Vagina (tissue), 2 donors: ENCODE measurements around the gene ITGB3. TPM values are rescaled to one million over a fixed set of nuclear protein-coding genes. Genes with fewer than 3 reads are reported as not detected.

Source experiments
- DNase-seq, 2 donors: peaks; one replicate each; pipeline ENCODE4 v3.0.0-alpha.2; 2017; ENCODE audit errors: extremely low spot score in 2 of 2
- H3K27ac ChIP-seq: fragments of 200-600 bp; sonication (generic); one replicate; pipeline ENCODE4 v1.5.1; 2019
- H3K27me3 ChIP-seq: fragments of 200-600 bp; sonication (generic); one replicate; pipeline ENCODE4 v1.5.1; 2019
- H3K36me3 ChIP-seq, 2 donors: fragments of 200-600 bp; sonication (generic); one replicate each; pipeline ENCODE4 v1.5.1; 2017 to 2019
- H3K4me1 ChIP-seq: fragments of 200-600 bp; sonication (generic); one replicate; pipeline ENCODE4 v1.5.1; 2019
- H3K4me3 ChIP-seq, 2 donors: fragments of 200-600 bp; sonication (generic); 1 replicate in 1 of 2; 2 replicates in 1 of 2; pipeline ENCODE4 v1.5.1; 2016 to 2019
- H3K9me3 ChIP-seq: fragments of 200-600 bp; sonication (generic); one replicate; pipeline ENCODE4 v1.5.1; 2019
- CTCF ChIP-seq, 3 experiments: fragments of 450-650 bp in 2 of 3; fragments of 200-600 bp in 1 of 3; sonication (generic) in 1 of 3; IDR thresholded peaks; one replicate each; pipeline ENCODE4 v1.5.1; 2017 to 2019; ENCODE audit warnings: antibody characterized with exemption in 3 of 3, mild to moderate bottlenecking in 2 of 3, moderate library complexity in 2 of 3
- POLR2A ChIP-seq, 2 donors: fragments of 450-650 bp; IDR thresholded peaks; one replicate each; pipeline ENCODE4 v1.6.1; 2017; ENCODE audit warnings: antibody characterized with exemption in 2 of 2, mild to moderate bottlenecking in 2 of 2, moderate library complexity in 2 of 2
- POLR2AphosphoS5 ChIP-seq, 2 donors: sonication (generic); formaldehyde crosslinking; IDR thresholded peaks; one replicate each; pipeline ENCODE4 v1.9.0; 2017; ENCODE audit warnings: antibody characterized with exemption in 2 of 2, mild to moderate bottlenecking in 2 of 2, low read depth in 1 of 2; ENCODE audit not compliant: insufficient read depth in 1 of 2
- intact Hi-C: fragments of 100-400 bp; cut with DNase I; formaldehyde crosslinking; loops from one replicate; pipeline ENCODE4 v1.15.1; 2023
- total RNA-seq: library from RNA; depleted of rRNA; stranded (reverse); fragments of >200 nt; gene quantifications from one replicate; pipeline ENCODE4 v1.2.3, GENCODE V29; 2016

The ITGB3 gene
- total RNA-seq, 1 donor from 2014 or later = 6.1 TPM

- intact Hi-C loops = no loop called here
- H3K27ac ChIP-seq = peak overlapping the region; percentile 71
- H3K27me3 ChIP-seq = no peaks in the 10 kb centered on the region
Measured at GRCh38 chr17:47252766-47253512, 688 bp upstream of the ITGB3 start.

GRCh38 chr17:47254403-47254943, 846 bp downstream of the ITGB3 start:
- no peaks in the 10 kb centered on the region for H3K27me3 ChIP-seq
- H3K27ac ChIP-seq = peak overlapping the region; percentile 71
- no peaks in the 10 kb centered on the region for H3K36me3 ChIP-seq
- H3K4me1 ChIP-seq = peaks cover 12% of the 10 kb centered on the region
- peak overlapping the region; percentile 64 to 74 for H3K4me3 ChIP-seq
- H3K9me3 ChIP-seq = no peaks in the 10 kb centered on the region
- DNase-seq = no peak
- intact Hi-C loops = no loop called here
- no peak for TF ChIP-seq POLR2A (IDR thresholded peaks at IDR 0.05)
- TF ChIP-seq CTCF (IDR thresholded peaks at IDR 0.05) = no peak
- no peak for TF ChIP-seq POLR2AphosphoS5 (IDR thresholded peaks at IDR 0.05; ENCODE audit: insufficient read depth in 1 of 2, low read depth in 1 of 2)

More at GRCh38 chr17:47252766-47253512, 688 bp upstream of the ITGB3 start:
- TF ChIP-seq CTCF (IDR thresholded peaks at IDR 0.05) (no peak), POLR2A (IDR thresholded peaks at IDR 0.05) (no peak), POLR2AphosphoS5 (IDR thresholded peaks at IDR 0.05; ENCODE audit: insufficient read depth in 1 of 2, low read depth in 1 of 2) (no peak)
- Histone ChIP-seq H3K36me3 (no peaks in the 10 kb centered on the region), H3K9me3 (no peaks in the 10 kb centered on the region), H3K4me3 (peak overlapping the region; percentile 64 to 74), H3K4me1 (peaks cover 12% of the 10 kb centered on the region)
- DNase-seq = no peak

GRCh38 chr17:47257651-47258339, 4.2 kb downstream of the ITGB3 start:
- H3K27ac ChIP-seq = peak overlapping the region; percentile 3
- no peaks in the 10 kb centered on the region for H3K27me3 ChIP-seq
- no peaks in the 10 kb centered on the region for H3K36me3 ChIP-seq
- TF ChIP-seq POLR2AphosphoS5 (IDR thresholded peaks at IDR 0.05; ENCODE audit: insufficient read depth in 1 of 2, low read depth in 1 of 2) (no peak), POLR2A (IDR thresholded peaks at IDR 0.05) (no peak), CTCF (IDR thresholded peaks at IDR 0.05) (no peak)
- H3K9me3 ChIP-seq = no peaks in the 10 kb centered on the region
- H3K4me3 ChIP-seq = no peak overlapping the region
- intact Hi-C loops = no loop called here
- no peak for DNase-seq
- peaks cover 12% of the 10 kb centered on the region for H3K4me1 ChIP-seq

GRCh38 chr17:47262586-47262985, 9.0 kb downstream of the ITGB3 start:
- H3K27me3 ChIP-seq = no peaks in the 10 kb centered on the region
- no peaks in the 10 kb centered on the region for H3K4me1 ChIP-seq
- no peak overlapping the region for H3K27ac ChIP-seq
- intact Hi-C loops = no loop called here
- DNase-seq = no peak
- no peaks in the 10 kb centered on the region for H3K36me3 ChIP-seq
- no peak for TF ChIP-seq POLR2AphosphoS5 (IDR thresholded peaks at IDR 0.05; ENCODE audit: insufficient read depth in 1 of 2, low read depth in 1 of 2)
- no peak for TF ChIP-seq POLR2A (IDR thresholded peaks at IDR 0.05)
- TF ChIP-seq CTCF (IDR thresholded peaks at IDR 0.05) = no peak
- H3K9me3 ChIP-seq = no peaks in the 10 kb centered on the region
- H3K4me3 ChIP-seq = no peak overlapping the region
